Fibroblast of mammary gland (primary cell): Measurements from ENCODE around the gene DRC3.

Source experiments
- DNase-seq: peaks from one replicate; pipeline ENCODE4 v3.0.0-alpha.2; 2010; ENCODE audit warnings: low read depth
- H3K4me3 ChIP-seq: 2 replicates; pipeline ENCODE4 v1.5.1; 2011; ENCODE audit warnings: low read depth, mild to moderate bottlenecking, low read length, moderate library complexity; ENCODE audit not compliant: control insufficient read depth
- CTCF ChIP-seq: conservative IDR thresholded peaks from 2 replicates; pipeline ENCODE4 v1.5.1; 2011; ENCODE audit warnings: low read depth, low read length, inconsistent platforms; ENCODE audit not compliant: control insufficient read depth, insufficient read depth

The DRC3 gene

GRCh38 chr17:17983376-17983775 is 10.7 kb downstream of the DRC3 start:
- no peak for DNase-seq
- H3K4me3 ChIP-seq = no peak overlapping the region
- TF ChIP-seq CTCF = no peak

GRCh38 chr17:17983776-17984175 is 11.1 kb downstream of the DRC3 start:
- no peak for TF ChIP-seq CTCF
- no peak overlapping the region for H3K4me3 ChIP-seq
- no peak for DNase-seq

GRCh38 chr17:17985153-17985552 is 12.5 kb downstream of the DRC3 start:
- no peak for DNase-seq
- no peak overlapping the region for H3K4me3 ChIP-seq
- TF ChIP-seq CTCF = no peak

GRCh38 chr17:17985555-17985954 is 12.9 kb downstream of the DRC3 start:
- TF ChIP-seq CTCF = peak; percentile 28
- peak; percentile 16 for DNase-seq
- H3K4me3 ChIP-seq = no peak overlapping the region

GRCh38 chr17:17987187-17987896 is 14.7 kb downstream of the DRC3 start:
- H3K4me3 ChIP-seq = no peak overlapping the region
- TF ChIP-seq CTCF = no peak
- no peak for DNase-seq

GRCh38 chr17:17987901-17988300 is 15.2 kb downstream of the DRC3 start:
- H3K4me3 ChIP-seq = no peak overlapping the region
- no peak for DNase-seq
- TF ChIP-seq CTCF = no peak
